ENCODE measurements around the gene RAP1GDS1.
"Not testable (repeated sequence)": the region's sequence is repeated elsewhere in the genome, so short reads cannot be mapped to it uniquely, and the experiment has no call there.

Gene RAP1GDS1

GRCh38 chr4:98387345-98388026, 126.3 kb downstream of the RAP1GDS1 start:
- no peak for TF ChIP-seq CTCF (IDR thresholded peaks at IDR 0.05; ENCODE audit: low read length, missing control alignments)
- no peak for DNase-seq (ENCODE audit: low read depth)
- no peak overlapping the region for H3K4me3 ChIP-seq (replicated peaks; ENCODE audit: low read depth, low read length)

- no peak for TF ChIP-seq CTCF (IDR thresholded peaks at IDR 0.05; ENCODE audit: low read length, missing control alignments)
- H3K4me3 ChIP-seq (replicated peaks; ENCODE audit: low read depth, low read length), result no peak overlapping the region
- DNase-seq (ENCODE audit: low read depth), result no peak
Measured at GRCh38 chr4:98394134-98394533, 132.9 kb downstream of the RAP1GDS1 start.

GRCh38 chr4:98399915-98400314, 138.7 kb downstream of the RAP1GDS1 start:
- DNase-seq (ENCODE audit: low read depth), result no peak
- no peak for TF ChIP-seq CTCF (IDR thresholded peaks at IDR 0.05; ENCODE audit: low read length, missing control alignments)
- no peak overlapping the region for H3K4me3 ChIP-seq (replicated peaks; ENCODE audit: low read depth, low read length)

- TF ChIP-seq CTCF (IDR thresholded peaks at IDR 0.05; ENCODE audit: low read length, missing control alignments), result no peak
- H3K4me3 ChIP-seq (replicated peaks; ENCODE audit: low read depth, low read length), result no peak overlapping the region
- DNase-seq (ENCODE audit: low read depth), result no peak
Measured at GRCh38 chr4:98406819-98407218, 145.6 kb downstream of the RAP1GDS1 start.

GRCh38 chr4:98411731-98412130, 150.5 kb downstream of the RAP1GDS1 start:
- DNase-seq (ENCODE audit: low read depth), result no peak
- H3K4me3 ChIP-seq (replicated peaks; ENCODE audit: low read depth, low read length), result no peak overlapping the region
- no peak for TF ChIP-seq CTCF (IDR thresholded peaks at IDR 0.05; ENCODE audit: low read length, missing control alignments)

GRCh38 chr4:98416844-98417243, 155.7 kb downstream of the RAP1GDS1 start:
- no peak overlapping the region for H3K4me3 ChIP-seq (replicated peaks; ENCODE audit: low read depth, low read length)
- no peak for TF ChIP-seq CTCF (IDR thresholded peaks at IDR 0.05; ENCODE audit: low read length, missing control alignments)
- DNase-seq (ENCODE audit: low read depth), result no peak

- not testable (repeated sequence) for DNase-seq (ENCODE audit: low read depth); H3K4me3 ChIP-seq (replicated peaks; ENCODE audit: low read depth, low read length)
Measured at GRCh38 chr4:98420151-98420550, 159.0 kb downstream of the RAP1GDS1 start.
